Prostate gland (tissue), 2 donors: ENCODE data around the gene DUOXA2.

Experiments
- CTCF ChIP-seq, 4 experiments: fragments of 200-600 bp in 2 of 4; fragments of 450-650 bp in 2 of 4; sonication (generic) in 2 of 4; IDR thresholded peaks; 1 replicate in 3 of 4; 2 replicates in 1 of 4; pipeline ENCODE4 v1.5.1; 2016 to 2019; ENCODE audit warnings: antibody characterized with exemption in 4 of 4, mild to moderate bottlenecking in 2 of 4, moderate library complexity in 2 of 4
- POLR2A ChIP-seq: fragments of 450-650 bp; IDR thresholded peaks from one replicate; pipeline ENCODE4 v1.6.1; 2016; ENCODE audit warnings: antibody characterized with exemption, mild to moderate bottlenecking
- POLR2AphosphoS5 ChIP-seq: sonication (generic); formaldehyde crosslinking; IDR thresholded peaks from one replicate; pipeline ENCODE4 v1.6.1; 2017; ENCODE audit warnings: antibody characterized with exemption

- no peak for TF ChIP-seq POLR2AphosphoS5
- no peak for TF ChIP-seq CTCF (IDR thresholded peaks at IDR 0.05)
- no peak for TF ChIP-seq POLR2A
These were observed 27.3 kb downstream of the DUOXA2 start for GRCh38 chr15:45141386-45141785.
